Activated CD4-positive, CD25-positive, alpha-beta regulatory T cell treated with anti-CD3 and anti-CD28 coated beads, Interleukin-2, amount 50 U/mL, for 72 hours (primary cell): ENCODE data around the gene SHOC2.

Source experiments
- DNase-seq: peaks from one replicate; pipeline ENCODE4 v3.0.0; 2021

SHOC2 gene

GRCh38 chr10:110947061-110947595 is 27.7 kb downstream of the SHOC2 start:
- DNase-seq: no peak

GRCh38 chr10:110951381-110951780 is 32.0 kb downstream of the SHOC2 start:
- no peak for DNase-seq

GRCh38 chr10:110957606-110958005 is 38.2 kb downstream of the SHOC2 start:
- no peak for DNase-seq

GRCh38 chr10:110959379-110960332 is 40.3 kb downstream of the SHOC2 start:
- DNase-seq: no peak

GRCh38 chr10:110960333-110960712 is 40.9 kb downstream of the SHOC2 start:
- DNase-seq: no peak

- DNase-seq: no peak
These were observed 43.0 kb downstream of the SHOC2 start for GRCh38 chr10:110962443-110962842.

GRCh38 chr10:110963162-110963561 is 43.8 kb downstream of the SHOC2 start:
- DNase-seq: no peak

- no peak for DNase-seq
These were observed 45.3 kb downstream of the SHOC2 start for GRCh38 chr10:110964681-110965080.

GRCh38 chr10:110965216-110965615 is 45.8 kb downstream of the SHOC2 start:
- no peak for DNase-seq

- DNase-seq: no peak
These were observed 46.7 kb downstream of the SHOC2 start for GRCh38 chr10:110966146-110966545.

- no peak for DNase-seq
These were observed 47.7 kb downstream of the SHOC2 start for GRCh38 chr10:110967009-110967630.

GRCh38 chr10:110967645-110968044 is 48.2 kb downstream of the SHOC2 start:
- no peak for DNase-seq

GRCh38 chr10:110969183-110969582 is 49.8 kb downstream of the SHOC2 start:
- DNase-seq: no peak

GRCh38 chr10:110971638-110972037 is 52.2 kb downstream of the SHOC2 start:
- DNase-seq: no peak

GRCh38 chr10:110972231-110973134 is 53.1 kb downstream of the SHOC2 start:
- no peak for DNase-seq

- DNase-seq: no peak
These were observed 54.0 kb downstream of the SHOC2 start for GRCh38 chr10:110973400-110973799.

- no peak for DNase-seq
These were observed 57.2 kb downstream of the SHOC2 start for GRCh38 chr10:110976577-110976976.

- DNase-seq: no peak
These were observed 58.3 kb downstream of the SHOC2 start for GRCh38 chr10:110977662-110978061.

GRCh38 chr10:110978204-110978603 is 58.8 kb downstream of the SHOC2 start:
- DNase-seq: no peak

GRCh38 chr10:110979611-110980010 is 60.2 kb downstream of the SHOC2 start:
- no peak for DNase-seq

GRCh38 chr10:110980807-110981206 is 61.4 kb downstream of the SHOC2 start:
- no peak for DNase-seq

GRCh38 chr10:110983466-110983865 is 64.1 kb downstream of the SHOC2 start:
- no peak for DNase-seq
